ENCODE results near the gene KCNQ4. TPM values are rescaled to one million over a fixed set of nuclear protein-coding genes. Genes with fewer than 3 reads are reported as not detected.

KCNQ4 gene
- 2.0 TPM for polyA plus RNA-seq (ENCODE audit: insufficient read length)
- long read RNA-seq, donor 1, full-length matches to known transcripts: 1 of 1 reads
- long read RNA-seq, donor 1, partial matches to known transcripts: 0 of 1 reads
- long read RNA-seq, donor 1, other reads (novel, unspliced or antisense): 0 of 1 reads
- long read RNA-seq, donor 2: 0 reads
- long read RNA-seq, donor 3: 0 reads
- long read RNA-seq, donor 4: 0 reads
- long read RNA-seq, donor 5, full-length matches to known transcripts: 1 of 1 reads
- long read RNA-seq, donor 5, partial matches to known transcripts: 0 of 1 reads
- long read RNA-seq, donor 5, other reads (novel, unspliced or antisense): 0 of 1 reads
- long read RNA-seq, donor 6, full-length matches to known transcripts: 1 of 1 reads
- long read RNA-seq, donor 6, partial matches to known transcripts: 0 of 1 reads
- long read RNA-seq, donor 6, other reads (novel, unspliced or antisense): 0 of 1 reads
- long read RNA-seq, donor 7: 0 reads
- long read RNA-seq, donor 8: 0 reads

GRCh38 chr1:40783001-40783905 lies at the start of gene KCNQ4:
KCNQ4 (plus strand) TSS chr1:40783787; CDS start chr1:40784094, 307 bp downstream.
- no peak for DNase-seq

GRCh38 chr1:40734882-40735628 lies 48.5 kb upstream of the KCNQ4 start:
- no peak for DNase-seq

GRCh38 chr1:40736085-40736531 lies 47.5 kb upstream of the KCNQ4 start:
- DNase-seq: no peak

GRCh38 chr1:40738831-40739230 lies 44.8 kb upstream of the KCNQ4 start:
- DNase-seq: no peak

- no peak for DNase-seq
These were observed 44.1 kb upstream of the KCNQ4 start for GRCh38 chr1:40739455-40740008.

- DNase-seq: no peak
These were observed 43.3 kb upstream of the KCNQ4 start for GRCh38 chr1:40740039-40740996.

- no peak for DNase-seq
These were observed 42.4 kb upstream of the KCNQ4 start for GRCh38 chr1:40740997-40741736.

GRCh38 chr1:40742363-40743061 lies 41.1 kb upstream of the KCNQ4 start:
- no peak for DNase-seq

GRCh38 chr1:40743452-40743851 lies 40.1 kb upstream of the KCNQ4 start:
- no peak for DNase-seq

GRCh38 chr1:40743860-40744259 lies 39.7 kb upstream of the KCNQ4 start:
- no peak for DNase-seq

- no peak for DNase-seq
These were observed 38.4 kb upstream of the KCNQ4 start for GRCh38 chr1:40745176-40745575.

- no peak for DNase-seq
These were observed 37.1 kb upstream of the KCNQ4 start for GRCh38 chr1:40746344-40747090.

- DNase-seq: no peak
These were observed 34.5 kb upstream of the KCNQ4 start for GRCh38 chr1:40748841-40749718.

- DNase-seq: no peak
These were observed 33.8 kb upstream of the KCNQ4 start for GRCh38 chr1:40749817-40750216.

- DNase-seq: no peak
These were observed 33.1 kb upstream of the KCNQ4 start for GRCh38 chr1:40750451-40750908.

GRCh38 chr1:40751802-40752201 lies 31.8 kb upstream of the KCNQ4 start:
- no peak for DNase-seq

All from left kidney (tissue), 8 donors.